Calu3 (cell line): Measurements from ENCODE around the gene MZB1. TPM values are rescaled to one million over a fixed set of nuclear protein-coding genes. Genes with fewer than 3 reads are reported as not detected.
A peak's percentile ranks its signal among the peaks of the same experiment; 100 is the strongest.
"Not testable (repeated sequence)": the region's sequence is repeated elsewhere in the genome, so short reads cannot be mapped to it uniquely, and the experiment has no call there.

Experiments used
- BruUV-seq: library from RNA; stranded (reverse); fragments of 400-500 nt; replicated peaks from 2 replicates; lab custom pipeline; 2021; lab: Mats Ljungman, UMichigan
- CTCF ChIA-PET: fragments of 300-600 bp; sonication (Branson Sonifier 250); formaldehyde crosslinking; loops from one replicate; lab custom pipeline; 2022; ENCODE audit warnings: antibody characterized with exemption; lab: Charles Lee
- DNase-seq: peaks from one replicate; pipeline ENCODE4 v3.0.0; 2022
- H3K27ac Mint-ChIP-seq: one replicate; pipeline ENCODE4 v1.8.0; 2022; ENCODE audit warnings: mixed read lengths; ENCODE audit not compliant: unreplicated experiment
- H3K27me3 Mint-ChIP-seq: one replicate; pipeline ENCODE4 v1.8.0; 2022; ENCODE audit warnings: mixed read lengths; ENCODE audit not compliant: unreplicated experiment
- H3K36me3 Mint-ChIP-seq: one replicate; pipeline ENCODE4 v1.8.0; 2022; ENCODE audit warnings: mild to moderate bottlenecking, moderate library complexity, mixed read lengths; ENCODE audit not compliant: insufficient read depth, unreplicated experiment
- H3K4me1 Mint-ChIP-seq: one replicate; pipeline ENCODE4 v1.8.0; 2022; ENCODE audit warnings: mild to moderate bottlenecking, low read depth, mixed read lengths; ENCODE audit not compliant: unreplicated experiment
- H3K4me3 Mint-ChIP-seq: one replicate; pipeline ENCODE4 v1.8.0; 2022; ENCODE audit warnings: mild to moderate bottlenecking, low read depth, moderate library complexity, mixed read lengths; ENCODE audit not compliant: unreplicated experiment
- H3K9me3 Mint-ChIP-seq: one replicate; pipeline ENCODE4 v1.8.0; 2022; ENCODE audit warnings: low read depth, mixed read lengths; ENCODE audit not compliant: unreplicated experiment
- intact Hi-C: fragments of 100-400 bp; cut with micrococcal nuclease; formaldehyde crosslinking; loops from one replicate; pipeline ENCODE4 v1.10.0; 2022; ENCODE audit not compliant: unreplicated experiment
- total RNA-seq: library from RNA; stranded (reverse); gene quantifications from 2 replicates; pipeline ENCODE4 v1.2.3, GENCODE V29; 2022
- TF ChIP-seq, protein P1 (sequence below): fragments of 200-600 bp; IDR thresholded peaks from one replicate; pipeline ENCODE4 v1.8.0; 2022; ENCODE audit warnings: antibody characterized with exemption; ENCODE audit not compliant: unreplicated experiment

Gene MZB1
- total RNA-seq, 1 experiment from 2014 or later = not detected

DNA sequence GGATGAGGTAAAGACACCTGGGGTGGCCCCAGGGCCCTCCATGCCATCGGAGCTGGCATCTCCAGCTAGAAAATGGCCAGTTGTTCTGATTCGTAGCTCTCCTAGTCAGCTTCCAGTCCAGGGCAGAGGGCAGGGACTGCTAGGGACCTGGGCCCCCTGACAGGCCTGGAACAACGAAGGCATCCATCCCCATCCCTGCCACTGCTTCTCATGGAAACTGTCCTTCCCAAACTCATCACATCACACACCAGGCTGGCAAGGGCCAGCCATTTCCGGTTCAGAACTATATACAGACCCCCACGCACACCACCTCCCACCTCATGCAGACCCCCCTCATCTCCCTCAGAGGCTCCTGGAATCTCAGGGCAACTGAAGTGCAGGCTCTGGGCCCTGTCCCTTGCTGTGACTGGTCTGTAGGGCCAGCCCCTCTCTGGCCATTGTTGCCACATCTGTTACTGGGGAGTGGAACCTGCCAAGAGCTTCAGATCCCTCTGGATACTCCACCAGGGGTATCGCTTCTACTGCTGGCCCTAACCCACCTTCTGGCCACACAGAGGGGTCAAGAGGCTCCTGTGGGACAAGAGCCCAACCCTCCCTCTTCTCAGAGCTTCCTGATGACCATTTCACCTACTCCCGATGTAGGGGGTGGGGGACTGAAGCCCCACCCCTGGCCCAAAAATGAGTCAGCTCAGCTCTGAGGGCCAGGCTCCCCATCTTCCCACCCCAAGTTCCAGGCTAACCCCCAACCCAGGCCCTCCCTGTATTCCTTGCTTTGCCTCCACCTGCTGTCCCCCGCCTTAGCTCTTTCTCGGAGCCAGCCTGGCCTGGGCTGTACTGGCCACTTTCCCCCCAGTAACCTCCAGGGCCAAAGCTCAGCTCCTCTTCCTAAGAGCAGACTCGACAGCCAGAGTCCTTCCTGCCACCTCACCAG is 1.2 kb upstream of the MZB1 start:
- Mint-ChIP-seq H3K4me1 (peaks cover 16% of the 10 kb centered on the region), H3K27me3 (no peaks in the 10 kb centered on the region), H3K4me3 (peak overlapping the region; percentile 81), H3K27ac (peak overlapping the region; percentile 84), H3K9me3 (no peaks in the 10 kb centered on the region), H3K36me3 (peaks cover 22% of the 10 kb centered on the region)
- CTCF ChIA-PET = interaction anchor here (0.6 to 1.0 kb wide), 2 partner anchors 34 to 97 kb away, joined by 3 read pairs; partner anchors contain the start of gene MATR3
- DNase-seq = no peak
- intact Hi-C loops = loop anchor here (5.0 kb wide), 1 partner anchor 49 kb away; the partner anchor contains the start of gene PAIP2
- BruUV-seq = no TSS peak
- TF ChIP-seq, protein P1, sequence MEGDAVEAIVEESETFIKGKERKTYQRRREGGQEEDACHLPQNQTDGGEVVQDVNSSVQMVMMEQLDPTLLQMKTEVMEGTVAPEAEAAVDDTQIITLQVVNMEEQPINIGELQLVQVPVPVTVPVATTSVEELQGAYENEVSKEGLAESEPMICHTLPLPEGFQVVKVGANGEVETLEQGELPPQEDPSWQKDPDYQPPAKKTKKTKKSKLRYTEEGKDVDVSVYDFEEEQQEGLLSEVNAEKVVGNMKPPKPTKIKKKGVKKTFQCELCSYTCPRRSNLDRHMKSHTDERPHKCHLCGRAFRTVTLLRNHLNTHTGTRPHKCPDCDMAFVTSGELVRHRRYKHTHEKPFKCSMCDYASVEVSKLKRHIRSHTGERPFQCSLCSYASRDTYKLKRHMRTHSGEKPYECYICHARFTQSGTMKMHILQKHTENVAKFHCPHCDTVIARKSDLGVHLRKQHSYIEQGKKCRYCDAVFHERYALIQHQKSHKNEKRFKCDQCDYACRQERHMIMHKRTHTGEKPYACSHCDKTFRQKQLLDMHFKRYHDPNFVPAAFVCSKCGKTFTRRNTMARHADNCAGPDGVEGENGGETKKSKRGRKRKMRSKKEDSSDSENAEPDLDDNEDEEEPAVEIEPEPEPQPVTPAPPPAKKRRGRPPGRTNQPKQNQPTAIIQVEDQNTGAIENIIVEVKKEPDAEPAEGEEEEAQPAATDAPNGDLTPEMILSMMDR = no peak

DNA sequence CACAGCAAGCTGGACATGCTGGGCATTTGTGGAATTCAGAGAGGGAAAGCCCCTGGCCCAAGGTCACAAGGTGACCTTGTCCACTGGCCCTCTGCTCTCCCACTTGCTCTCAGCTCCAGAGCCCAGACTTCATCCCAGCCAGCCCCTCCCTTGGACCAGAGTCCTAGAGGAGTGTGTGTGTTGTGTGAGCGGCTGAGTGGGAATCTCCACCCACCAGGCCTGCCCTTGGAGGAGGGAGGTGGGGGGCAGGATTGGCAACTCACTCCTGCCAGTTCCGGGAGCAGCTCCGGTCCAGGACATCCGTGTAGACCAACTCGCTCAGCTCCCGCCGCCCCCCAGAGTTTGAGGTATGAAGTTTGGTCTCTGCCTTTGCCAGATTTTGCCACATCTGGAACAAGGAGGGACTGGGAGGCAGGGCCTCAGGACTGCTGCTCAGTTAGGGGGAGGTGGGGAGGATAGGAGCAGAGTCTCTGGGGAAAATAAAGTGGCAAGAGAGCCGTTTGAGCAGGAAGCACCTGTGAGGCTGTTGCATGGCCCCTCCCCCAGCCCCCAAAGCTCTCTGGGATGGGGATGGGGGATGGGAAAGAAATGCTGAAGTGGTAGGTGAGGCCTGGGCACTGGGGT is 1.4 kb downstream of the MZB1 start:
- CTCF ChIA-PET = interaction anchor here (0.5 to 1.8 kb wide), 2 partner anchors 125 to 1841 kb away, joined by 4 to 5 read pairs; no protein-coding TSS in a partner anchor
- peak overlapping the region; percentile 28 for H3K4me3 Mint-ChIP-seq
- intact Hi-C loops = no loop called here
- BruUV-seq = no TSS peak
- no peaks in the 10 kb centered on the region for H3K9me3 Mint-ChIP-seq
- no peak overlapping the region for H3K27ac Mint-ChIP-seq
- H3K27me3 Mint-ChIP-seq = no peaks in the 10 kb centered on the region
- DNase-seq = no peak
- TF ChIP-seq, protein P1 = no peak
- H3K36me3 Mint-ChIP-seq = peaks cover 25% of the 10 kb centered on the region
- peaks cover 41% of the 10 kb centered on the region for H3K4me1 Mint-ChIP-seq

GRCh38 chr5:139387611-139388197 is 2.0 kb downstream of the MZB1 start:
- H3K27ac Mint-ChIP-seq = no peak overlapping the region
- no TSS peak for BruUV-seq
- no peak for DNase-seq
- peaks cover 19% of the 10 kb centered on the region for H3K36me3 Mint-ChIP-seq
- no peaks in the 10 kb centered on the region for H3K9me3 Mint-ChIP-seq
- no peaks in the 10 kb centered on the region for H3K27me3 Mint-ChIP-seq
- H3K4me1 Mint-ChIP-seq = peaks cover 45% of the 10 kb centered on the region
- intact Hi-C loops = no loop called here
- H3K4me3 Mint-ChIP-seq = peak overlapping the region; percentile 28
- TF ChIP-seq, protein P1 = no peak
- CTCF ChIA-PET = interaction anchor here (1.8 kb wide), 1 partner anchor 126 kb away, joined by 4 read pairs; no protein-coding TSS in a partner anchor

DNA sequence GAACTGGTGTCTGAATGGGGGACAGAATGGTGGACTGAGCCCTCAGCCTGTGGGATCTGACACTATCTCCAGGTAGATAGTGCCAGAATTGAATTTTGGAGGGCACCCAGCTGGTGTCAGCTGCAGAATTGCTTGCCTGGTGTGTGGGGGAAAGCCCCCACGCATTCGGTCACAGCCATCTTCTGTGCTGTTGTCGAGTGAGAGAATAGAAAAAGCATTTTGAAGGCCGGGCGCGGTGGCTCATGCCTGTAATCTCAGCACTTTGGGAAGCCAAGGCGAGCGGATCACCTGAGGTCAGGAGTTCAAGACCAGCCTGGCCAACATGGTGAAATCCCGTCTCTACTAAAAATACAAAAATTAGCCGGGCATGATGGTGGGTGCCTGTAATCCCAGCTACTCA is 2.8 kb downstream of the MZB1 start:
- CTCF ChIA-PET, intact Hi-C loops, H3K9me3 Mint-ChIP-seq, DNase-seq, H3K4me3 Mint-ChIP-seq, H3K27me3 Mint-ChIP-seq, BruUV-seq, H3K27ac Mint-ChIP-seq: not testable (repeated sequence)
- peaks cover 45% of the 10 kb centered on the region for H3K4me1 Mint-ChIP-seq
- H3K36me3 Mint-ChIP-seq = peaks cover 12% of the 10 kb centered on the region
